Mesangial cell (primary cell): Measurements from ENCODE around the gene GSTO2. TPM values are rescaled to one million over a fixed set of nuclear protein-coding genes. Genes with fewer than 3 reads are reported as not detected.

Experiments used
- total RNA-seq: library from RNA; depleted of rRNA; stranded (reverse); fragments of >200 nt; gene quantifications from 2 replicates; pipeline ENCODE4 v1.2.3, GENCODE V29; 2015

The GSTO2 gene
- 3.7 and 5.3 TPM in 2 replicates for total RNA-seq

GRCh38 chr10:104268713-104269645 lies at the start of gene GSTO2:
Gene GSTO2, plus strand, starts transcription at chr10:104269184. Its CDS starts 5,732 bp downstream, at chr10:104274916.

DNA sequence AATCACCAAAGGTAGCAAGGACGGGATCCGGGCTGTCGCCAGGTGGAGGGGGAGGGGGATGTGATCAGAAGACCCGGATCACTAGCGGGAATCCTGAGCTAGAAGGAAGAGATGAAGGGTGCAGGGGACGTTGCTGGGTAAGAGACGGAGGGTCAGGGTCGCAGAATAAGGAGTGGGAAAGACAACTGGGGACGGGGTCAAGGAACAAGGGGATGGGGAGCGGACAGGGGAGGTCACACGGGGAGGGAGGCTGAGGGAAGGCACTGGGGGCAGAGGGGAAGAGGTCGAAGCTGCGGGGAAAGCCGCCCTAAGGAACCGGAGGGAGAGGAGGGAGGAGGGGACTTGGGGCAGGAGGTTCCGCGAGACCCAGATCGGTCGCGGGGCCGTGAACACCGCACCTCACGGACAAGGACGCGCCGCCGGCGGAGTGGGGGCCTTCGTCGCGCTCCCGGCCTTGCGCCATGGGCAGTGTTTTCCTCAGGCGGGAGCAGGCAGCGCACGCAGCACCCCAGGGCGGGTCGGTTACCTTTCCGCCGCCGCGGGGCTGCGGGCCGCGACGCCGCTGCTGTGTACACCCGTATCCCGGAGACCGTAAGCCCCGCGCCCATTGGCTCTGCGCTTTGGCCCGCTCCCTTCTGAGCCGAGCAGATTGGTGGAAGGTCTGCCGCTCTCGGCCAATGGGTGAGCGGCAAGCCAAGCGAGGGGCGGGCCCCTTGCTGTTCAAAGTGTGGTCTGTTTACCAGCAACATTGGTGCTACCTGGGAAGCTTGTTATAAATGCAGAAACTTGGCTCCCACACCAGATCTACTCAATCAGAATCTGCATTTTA lies 37.0 kb upstream of the GSTO2 start, which contains the start of gene CFAP43:
Gene CFAP43, minus strand, starts transcription at position 581 of the 829 bp plus-strand sequence. Its CDS starts 118 bp downstream, at position 463.

DNA sequence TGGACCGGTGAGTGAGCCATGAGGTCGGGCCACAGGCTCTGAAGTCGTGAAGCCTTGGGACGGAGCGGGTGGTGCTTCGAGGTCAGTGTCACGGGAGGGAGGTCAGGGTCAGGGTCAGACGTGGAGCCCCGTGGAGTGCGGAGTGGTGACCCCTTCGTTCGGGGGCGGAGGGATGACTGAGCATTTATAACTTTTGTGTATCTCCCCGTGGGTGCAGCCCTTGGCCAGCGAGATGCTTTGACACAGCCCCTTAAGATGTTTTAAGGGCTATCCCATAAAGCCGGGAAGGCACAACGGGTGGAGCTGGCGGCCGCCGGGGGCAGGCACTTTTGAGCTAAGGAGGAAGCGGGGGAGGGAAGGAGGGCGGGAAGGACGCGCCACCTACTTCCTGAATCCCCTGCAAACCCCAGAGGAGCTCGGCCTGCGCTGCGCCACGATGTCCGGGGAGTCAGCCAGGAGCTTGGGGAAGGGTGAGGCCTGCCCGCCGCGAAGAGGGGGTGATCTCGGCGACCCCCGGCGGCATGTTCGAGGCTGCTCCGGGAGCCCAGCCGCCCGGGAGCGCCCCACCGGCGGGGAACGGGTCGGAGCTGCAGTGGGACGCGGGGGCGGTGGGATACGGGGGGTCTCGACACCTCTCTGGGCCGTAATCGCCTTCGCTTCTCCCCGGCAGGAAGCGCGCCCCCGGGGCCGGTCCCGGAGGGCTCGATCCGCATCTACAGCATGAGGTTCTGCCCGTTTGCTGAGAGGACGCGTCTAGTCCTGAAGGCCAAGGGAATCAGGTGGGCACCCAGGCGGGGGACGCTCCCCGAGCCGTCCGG lies 14.3 kb upstream of the GSTO2 start, which contains the start of gene GSTO1:
Gene GSTO1, plus strand, starts transcription at position 400 of the 818 bp plus-strand sequence. Its CDS starts 37 bp downstream, at position 437.

GRCh38 chr10:104337985-104338735 lies 69.2 kb downstream of the GSTO2 start, which contains the start of gene ITPRIP:
Gene ITPRIP, minus strand, starts transcription at chr10:104338465. Its CDS starts 22,414 bp downstream, at chr10:104316051.

DNA sequence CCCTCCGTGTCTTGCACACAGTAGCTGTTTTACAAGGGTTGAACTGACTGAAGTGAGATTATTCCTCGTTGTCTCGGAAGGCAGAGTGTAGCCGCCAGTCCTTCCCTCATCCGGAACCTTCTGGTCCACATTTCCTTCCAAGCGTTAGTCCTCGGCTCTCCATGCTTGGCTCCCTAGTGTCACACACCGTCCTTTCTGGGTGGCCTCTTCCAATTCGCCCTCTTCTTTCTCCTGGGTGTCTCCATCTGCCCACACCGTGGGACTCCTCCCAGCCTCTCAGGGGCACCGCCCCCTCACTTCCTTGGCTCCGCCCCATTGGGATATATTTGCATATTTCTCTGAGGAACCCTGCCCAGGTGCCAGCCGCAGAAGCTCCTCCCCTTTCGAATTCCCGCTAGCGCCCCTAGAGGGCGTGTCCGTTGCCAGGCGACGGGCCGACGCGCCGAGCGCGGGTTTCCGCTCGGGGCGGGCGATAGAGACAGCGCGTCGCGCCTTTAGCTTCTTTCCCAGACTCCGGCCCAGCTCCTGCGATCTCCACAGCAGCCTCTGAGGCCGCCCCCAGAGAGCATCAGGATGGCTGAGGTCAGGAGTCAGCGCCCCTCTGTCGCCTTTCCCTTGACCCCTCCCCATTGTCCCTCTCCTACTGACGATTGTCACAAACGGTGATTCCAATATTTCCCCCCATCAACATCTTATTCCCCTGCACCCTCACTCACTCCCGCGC lies 84.5 kb downstream of the GSTO2 start, which contains the start of gene CFAP58:
Gene CFAP58, plus strand, starts transcription at position 509 of the 724 bp plus-strand sequence. Its CDS starts 65 bp downstream, at position 574.

Other genes with a start within 250 kb of the GSTO2 start
- gene COL17A1, start 183.3 kb upstream of the GSTO2 start, total RNA-seq, result 0.16 TPM in 1 of 2 replicates, not detected in the other
- 2.3 and 9.3 TPM in 2 replicates for gene SFR1, start 147.0 kb upstream of the GSTO2 start, total RNA-seq
- 0.16 and 0.38 TPM in 2 replicates for gene CFAP43, start 36.8 kb upstream of the GSTO2 start, total RNA-seq
- gene GSTO1, start 14.3 kb upstream of the GSTO2 start, total RNA-seq, result 48.0 and 156 TPM in 2 replicates
- gene ITPRIP, start 69.3 kb downstream of the GSTO2 start, total RNA-seq, result 24.5 and 28.2 TPM in 2 replicates
- under 0.01 and 0.16 TPM in 2 replicates for gene CFAP58, start 84.6 kb downstream of the GSTO2 start, total RNA-seq